Measurements from ENCODE around the gene AVL9. TPM values are rescaled to one million over a fixed set of nuclear protein-coding genes. Genes with fewer than 3 reads are reported as not detected.

The AVL9 gene
- total and polyA plus RNA-seq, 2 of the 4 experiments (the other 2 are of a cell fraction): 13.1 to 21.7 TPM

DNA sequence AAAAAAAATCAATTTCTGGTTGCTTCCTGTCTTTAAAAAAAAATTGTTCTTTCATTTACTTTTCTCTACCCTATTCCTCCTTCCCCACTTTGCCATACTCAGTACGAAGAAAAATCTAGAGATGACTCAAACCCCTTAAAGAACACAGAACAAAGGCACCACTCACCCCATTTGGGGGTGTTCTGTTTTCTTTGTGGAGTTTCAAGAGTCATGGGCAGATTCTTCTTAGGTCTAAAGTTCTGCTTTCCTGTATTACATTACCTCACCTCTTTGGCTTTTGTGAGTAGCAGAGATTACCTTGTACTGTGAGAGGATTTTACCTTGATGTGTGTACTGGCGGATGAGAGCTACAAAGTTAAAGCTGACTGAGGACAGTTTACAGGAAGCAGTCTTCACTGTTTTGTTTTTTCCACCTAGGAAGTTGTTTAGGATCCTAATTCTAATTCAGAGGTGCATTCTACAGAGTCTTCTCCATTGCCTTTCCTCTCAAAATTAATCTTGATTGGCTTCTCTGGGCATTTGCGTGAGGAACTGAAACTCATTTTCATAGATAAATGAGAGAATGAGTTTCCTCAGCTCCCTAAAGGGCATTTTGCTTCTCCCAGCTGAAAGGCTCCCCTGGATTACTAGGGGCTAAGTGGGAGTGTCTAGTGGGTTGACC lies 20.7 kb downstream of the AVL9 start:
- no peak for ATAC-seq (ENCODE audit: low read depth)

More for the DNA sequence above, 20.7 kb downstream of the AVL9 start:
- Histone ChIP-seq H3K9ac (ENCODE audit: low read depth, low read length) (no peak overlapping the region), H3K4ac (ENCODE audit: low read depth, low read length) (no peak overlapping the region), H3K9me1 (ENCODE audit: insufficient read depth, low read length) (no peaks in the 10 kb centered on the region), H3K9me3 (ENCODE audit: control insufficient read depth, insufficient read depth, low read length) (peaks cover 15% of the 10 kb centered on the region), H3K27me3 (ENCODE audit: control insufficient read depth, insufficient read depth, low read length) (no peaks in the 10 kb centered on the region), H2BK15ac (ENCODE audit: low read depth, low read length) (no peak overlapping the region), H3K79me1 (ENCODE audit: low read depth in 1 of 2, low read length in 2 of 2) (peaks cover 42 to 54% of the 10 kb centered on the region in 2 experiments), H4K20me1 (ENCODE audit: insufficient read depth, low read length) (peaks cover 20% of the 10 kb centered on the region; the same call in 1 of the 2 replicates), H4K91ac (ENCODE audit: insufficient read depth, low read depth, low read length) (no peak overlapping the region), H3K23ac (ENCODE audit: low read depth, low read length) (no peak overlapping the region), H2BK120ac (ENCODE audit: low read depth, low read length) (no peak overlapping the region), H3K14ac (replicated peaks; ENCODE audit: low read depth, low read length) (no peak overlapping the region), H3K56ac (ENCODE audit: extremely low read depth, insufficient read depth, low read length) (no peak overlapping the region), H3K4me2 (ENCODE audit: low read depth, low read length) (no peak overlapping the region), H2AK5ac (ENCODE audit: low read depth, low read length) (no peak overlapping the region), H3K4me1 (ENCODE audit: control insufficient read depth, insufficient read depth, low read length) (no peaks in the 10 kb centered on the region), H2AFZ (replicated peaks; ENCODE audit: low read length, poor library complexity) (no peak overlapping the region), H3K4me3 (ENCODE audit: insufficient read depth, low read depth, low read length) (no peak overlapping the region), H2BK20ac (ENCODE audit: low read depth, low read length) (no peak overlapping the region), H3K36me3 (ENCODE audit: control insufficient read depth, insufficient read depth, low read length) (peaks cover 6% of the 10 kb centered on the region; the same call in 1 of the 2 replicates), H2BK5ac (ENCODE audit: low read depth, low read length, poor library complexity, severe bottlenecking) (no peak overlapping the region), H4K5ac (ENCODE audit: low read depth, low read length) (no peak overlapping the region), H2AK9ac (replicated peaks; ENCODE audit: low read depth, low read length, poor library complexity) (no peak overlapping the region), H3K27ac (ENCODE audit: insufficient read depth, low read length) (no peak overlapping the region), H4K8ac (ENCODE audit: low read depth in 2 of 2, low read length in 2 of 2) (no peak overlapping the region), H3K18ac (ENCODE audit: low read depth, low read length) (no peak overlapping the region)
- CTCF ChIA-PET: no interaction called here
- DNase-seq: peak; percentile 27
- intact Hi-C loops (cut with micrococcal nuclease): no loop called here
- POLR2A ChIA-PET (ENCODE audit: unreplicated experiment): no interaction called here
- whole genome bisulfite sequencing, 2 experiments (ENCODE audit: extremely low coverage in 2 of 2, insufficient read length in 1 of 2): no CpG with 5 or more reads among the region's 3 CpGs
- dilution Hi-C loops (cut with HindIII; ENCODE audit: low sequenced_read_pairs, unreplicated experiment): no loop called here
- no TSS peak for BruUV-seq (replicated peaks)
- in situ Hi-C loops (cut with MboI; ENCODE audit: low sequenced_read_pairs): no loop called here
- TF ChIP-seq RFX5 (IDR thresholded peaks at IDR 0.05; ENCODE audit: low read depth, low read length) (no peak), SMC3 (IDR thresholded peaks at IDR 0.05; ENCODE audit: low read depth, low read length) (no peak), RCOR1 (IDR thresholded peaks at IDR 0.05; ENCODE audit: insufficient replicate concordance, low read length) (no peak), MXI1 (IDR thresholded peaks at IDR 0.05; ENCODE audit: borderline replicate concordance, low read depth, low read length) (no peak), MAFK (IDR thresholded peaks at IDR 0.05; ENCODE audit: low read depth, low read length) (no peak), NFE2L2 (IDR thresholded peaks at IDR 0.05; ENCODE audit: low read depth, low read length) (no peak), POLR2A (IDR thresholded peaks at IDR 0.05; ENCODE audit: low read depth, low read length) (no peak), CEBPB (IDR thresholded peaks at IDR 0.05; ENCODE audit: low read depth, low read length) (no peak)
- TF ChIP-seq, protein P1, sequence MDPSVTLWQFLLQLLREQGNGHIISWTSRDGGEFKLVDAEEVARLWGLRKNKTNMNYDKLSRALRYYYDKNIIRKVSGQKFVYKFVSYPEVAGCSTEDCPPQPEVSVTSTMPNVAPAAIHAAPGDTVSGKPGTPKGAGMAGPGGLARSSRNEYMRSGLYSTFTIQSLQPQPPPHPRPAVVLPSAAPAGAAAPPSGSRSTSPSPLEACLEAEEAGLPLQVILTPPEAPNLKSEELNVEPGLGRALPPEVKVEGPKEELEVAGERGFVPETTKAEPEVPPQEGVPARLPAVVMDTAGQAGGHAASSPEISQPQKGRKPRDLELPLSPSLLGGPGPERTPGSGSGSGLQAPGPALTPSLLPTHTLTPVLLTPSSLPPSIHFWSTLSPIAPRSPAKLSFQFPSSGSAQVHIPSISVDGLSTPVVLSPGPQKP (IDR thresholded peaks at IDR 0.05; ENCODE audit: borderline replicate concordance, low read depth, low read length): no peak

Data from IMR-90 (cell line).